ENCODE data around the gene VAV3.

Gene VAV3

GRCh38 chr1:107609808-107610207 is 355.2 kb downstream of the VAV3 start:
- DNase-seq (ENCODE audit: extremely low read depth, low read depth): no peak
- H3K4me3 ChIP-seq (replicated peaks; ENCODE audit: low read depth, low read length): no peak overlapping the region
- no peak for TF ChIP-seq CTCF (IDR thresholded peaks at IDR 0.05; ENCODE audit: low read depth, low read length, missing control alignments)

- no peak for DNase-seq (ENCODE audit: extremely low read depth, low read depth)
- H3K4me3 ChIP-seq (replicated peaks; ENCODE audit: low read depth, low read length): no peak overlapping the region
- no peak for TF ChIP-seq CTCF (IDR thresholded peaks at IDR 0.05; ENCODE audit: low read depth, low read length, missing control alignments)
Observed at GRCh38 chr1:107604825-107605224, 360.2 kb downstream of the VAV3 start.

DNA sequence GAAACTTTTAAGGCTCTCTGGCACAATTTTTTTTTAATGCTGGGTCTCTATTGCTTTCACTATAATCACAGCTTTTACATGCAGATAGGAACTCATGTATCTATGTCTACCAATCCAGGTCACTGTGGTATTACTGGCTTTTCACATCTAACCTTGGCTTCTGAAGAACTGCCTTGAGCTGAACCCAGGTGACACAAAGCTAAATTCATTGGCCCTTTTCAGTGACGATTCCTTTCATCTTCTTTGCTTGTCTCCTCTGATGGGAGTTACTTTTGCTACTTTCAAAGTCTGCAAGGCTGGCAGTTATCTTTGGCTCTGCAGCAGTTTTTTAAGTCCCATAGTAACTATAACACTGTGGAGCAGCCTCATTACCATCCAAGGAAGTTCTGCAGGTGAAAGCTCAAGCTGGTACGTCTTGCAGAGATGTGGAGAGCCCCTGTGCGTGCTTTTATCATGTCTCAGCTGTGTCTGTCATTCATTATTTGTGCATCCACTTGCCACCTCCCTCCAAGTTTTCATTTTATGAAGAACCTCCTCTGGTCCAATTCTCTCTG is 364.3 kb downstream of the VAV3 start:
- no peak for DNase-seq (ENCODE audit: extremely low read depth, low read depth)
- H3K4me3 ChIP-seq (replicated peaks; ENCODE audit: low read depth, low read length): no peak overlapping the region
- TF ChIP-seq CTCF (IDR thresholded peaks at IDR 0.05; ENCODE audit: low read depth, low read length, missing control alignments): no peak

- no peak overlapping the region for H3K4me3 ChIP-seq (replicated peaks; ENCODE audit: low read depth, low read length)
- DNase-seq (ENCODE audit: extremely low read depth, low read depth): no peak
- no peak for TF ChIP-seq CTCF (IDR thresholded peaks at IDR 0.05; ENCODE audit: low read depth, low read length, missing control alignments)
Observed at GRCh38 chr1:107599220-107599619, 365.8 kb downstream of the VAV3 start.

- no peak overlapping the region for H3K4me3 ChIP-seq (replicated peaks; ENCODE audit: low read depth, low read length)
- TF ChIP-seq CTCF (IDR thresholded peaks at IDR 0.05; ENCODE audit: low read depth, low read length, missing control alignments): no peak
- DNase-seq (ENCODE audit: extremely low read depth, low read depth): no peak
Observed at GRCh38 chr1:107597290-107597689, 367.7 kb downstream of the VAV3 start.

GRCh38 chr1:107594536-107594935 is 370.4 kb downstream of the VAV3 start:
- no peak for TF ChIP-seq CTCF (IDR thresholded peaks at IDR 0.05; ENCODE audit: low read depth, low read length, missing control alignments)
- no peak overlapping the region for H3K4me3 ChIP-seq (replicated peaks; ENCODE audit: low read depth, low read length)
- DNase-seq (ENCODE audit: extremely low read depth, low read depth): no peak

All from HFF-Myc (cell line).